RPMI8226 (cell line): ENCODE measurements around the gene RGMA.
A peak's percentile ranks its signal among the peaks of the same experiment; 100 is the strongest.
"Not testable (repeated sequence)": the region's sequence is repeated elsewhere in the genome, so short reads cannot be mapped to it uniquely, and the experiment has no call there.

Experiments
- DNase-seq: peaks from one replicate; pipeline ENCODE4 v3.0.0-alpha.2; 2015

The RGMA gene

GRCh38 chr15:93032515-93033206 is 56.4 kb downstream of the RGMA start:
- DNase-seq = not testable (repeated sequence)

- not testable (repeated sequence) for DNase-seq
Measured at GRCh38 chr15:93031557-93032384, 57.2 kb downstream of the RGMA start.

- DNase-seq = no peak
Measured at GRCh38 chr15:93031103-93031464, 57.9 kb downstream of the RGMA start.

- DNase-seq = peak; percentile 68
Measured at GRCh38 chr15:93030430-93031102, 58.4 kb downstream of the RGMA start.

- no peak for DNase-seq
Measured at GRCh38 chr15:93029836-93030429, 59.1 kb downstream of the RGMA start.

GRCh38 chr15:93029214-93029835 is 59.7 kb downstream of the RGMA start:
- no peak for DNase-seq

- no peak for DNase-seq
Measured at GRCh38 chr15:93028632-93029213, 60.3 kb downstream of the RGMA start.

GRCh38 chr15:93028111-93028631 is 60.8 kb downstream of the RGMA start:
- no peak for DNase-seq

GRCh38 chr15:93027413-93027812 is 61.6 kb downstream of the RGMA start:
- DNase-seq = no peak

- no peak for DNase-seq
Measured at GRCh38 chr15:93026380-93026817, 62.6 kb downstream of the RGMA start.

- DNase-seq = no peak
Measured at GRCh38 chr15:93025625-93025982, 63.4 kb downstream of the RGMA start.

GRCh38 chr15:93024716-93025624 is 64.0 kb downstream of the RGMA start:
- DNase-seq = no peak

- no peak for DNase-seq
Measured at GRCh38 chr15:93024293-93024692, 64.7 kb downstream of the RGMA start.

GRCh38 chr15:93020976-93021772 is 67.8 kb downstream of the RGMA start:
- no peak for DNase-seq

GRCh38 chr15:93019971-93020370 is 69.0 kb downstream of the RGMA start:
- DNase-seq = no peak

GRCh38 chr15:93019090-93019489 is 69.9 kb downstream of the RGMA start:
- DNase-seq = no peak

GRCh38 chr15:93018574-93018973 is 70.4 kb downstream of the RGMA start:
- DNase-seq = no peak

GRCh38 chr15:93017526-93017925 is 71.5 kb downstream of the RGMA start:
- no peak for DNase-seq

- DNase-seq = no peak
Measured at GRCh38 chr15:93012786-93013185, 76.2 kb downstream of the RGMA start.

GRCh38 chr15:93007994-93008393 is 81.0 kb downstream of the RGMA start:
- DNase-seq = no peak
